SU-DHL-6 (cell line): ENCODE data around the gene GDA.

ENCODE experiments used
- H2AFZ ChIP-seq: fragments of 200-600 bp; sonication (generic); 2 replicates; pipeline ENCODE4 v1.6.1; 2014; ENCODE audit warnings: low read depth, mild to moderate bottlenecking, moderate library complexity, mixed read lengths, antibody characterized with exemption, low read length; ENCODE audit not compliant: severe bottlenecking
- H3F3A ChIP-seq: fragments of 200-600 bp; shearing (Covaris generic); 2 replicates; pipeline ENCODE4 v1.6.0; 2016; ENCODE audit warnings: antibody characterized with exemption, mild to moderate bottlenecking; ENCODE audit not compliant: insufficient read depth
- H3K27ac ChIP-seq: fragments of 200-600 bp; sonication (generic); 2 replicates; pipeline ENCODE4 v1.5.1; 2016; ENCODE audit warnings: low read depth, mild to moderate bottlenecking, low read length, moderate library complexity, mixed read lengths
- H3K27me3 ChIP-seq: fragments of 200-600 bp; sonication (generic), shearing (Covaris generic); 2 replicates; pipeline ENCODE4 v1.6.0; 2014; ENCODE audit warnings: mild to moderate bottlenecking, low read length
- H3K36me3 ChIP-seq: fragments of 200-600 bp; sonication (generic); 2 replicates; pipeline ENCODE4 v1.6.1; 2014; ENCODE audit warnings: mild to moderate bottlenecking, low read length, mixed read lengths
- H3K4me2 ChIP-seq: fragments of 300-600, 200-600 bp; shearing (Covaris generic), sonication (generic); 2 replicates; pipeline ENCODE4 v1.6.0; 2014; ENCODE audit warnings: low read length, low read depth, mild to moderate bottlenecking; ENCODE audit not compliant: poor library complexity, severe bottlenecking
- H3K4me3 ChIP-seq: fragments of 200-600 bp; sonication (generic); 2 replicates; pipeline ENCODE4 v1.5.1; 2014; ENCODE audit warnings: antibody characterized with exemption, low read length, mild to moderate bottlenecking, mixed read lengths; ENCODE audit not compliant: insufficient read depth, poor library complexity, severe bottlenecking
- H3K79me2 ChIP-seq: fragments of 200-600 bp; sonication (generic); 2 replicates; pipeline ENCODE4 v1.6.1; 2014; ENCODE audit warnings: mild to moderate bottlenecking, low read length, moderate library complexity; ENCODE audit not compliant: insufficient read depth
- H3K9ac ChIP-seq: fragments of 200-600 bp; sonication (generic); 2 replicates; pipeline ENCODE4 v1.7.0; 2014; ENCODE audit warnings: mild to moderate bottlenecking, low read length
- H3K9me2 ChIP-seq: fragments of 200-600 bp; sonication (generic); replicated peaks from 2 replicates; pipeline ENCODE4 v1.6.1; 2014; ENCODE audit warnings: low read length; ENCODE audit not compliant: insufficient read depth
- H3K9me3 ChIP-seq: fragments of 200-600 bp; sonication (generic); 2 replicates; pipeline ENCODE4 v1.6.1; 2014; ENCODE audit warnings: low read length, mixed read lengths; ENCODE audit not compliant: insufficient read depth
- H4K20me1 ChIP-seq: fragments of 200-600 bp; sonication (generic); 2 replicates; pipeline ENCODE4 v1.6.1; 2014; ENCODE audit warnings: low read depth, mild to moderate bottlenecking, antibody characterized with exemption, low read length, moderate library complexity, mixed read lengths
- CTCF ChIP-seq: fragments of 200-600 bp; sonication (generic); IDR thresholded peaks from one replicate; pipeline ENCODE4 v1.5.1; 2017; ENCODE audit warnings: antibody characterized with exemption, mild to moderate bottlenecking, low read length, moderate library complexity; ENCODE audit not compliant: insufficient read depth, poor library complexity, severe bottlenecking
- EZH2phosphoT487 ChIP-seq: fragments of 200-600 bp; sonication (generic), shearing (Covaris generic); conservative IDR thresholded peaks from 2 replicates; pipeline ENCODE4 v1.6.1; 2018; ENCODE audit warnings: mild to moderate bottlenecking, antibody characterized with exemption, low read length, moderate library complexity, mixed read lengths

GDA gene

GRCh38 chr9:72137697-72138365 is 11.4 kb upstream of the GDA start:
- H3F3A ChIP-seq, result no peaks in the 10 kb centered on the region
- no peaks in the 10 kb centered on the region for H4K20me1 ChIP-seq
- H3K36me3 ChIP-seq, result no peaks in the 10 kb centered on the region
- H3K79me2 ChIP-seq, result no peaks in the 10 kb centered on the region
- no peak overlapping the region for H3K4me3 ChIP-seq
- no peaks in the 10 kb centered on the region for H3K9me3 ChIP-seq
- TF ChIP-seq EZH2phosphoT487 (no peak), CTCF (no peak)
- no peaks in the 10 kb centered on the region for H3K27me3 ChIP-seq
- no peak overlapping the region for H3K4me2 ChIP-seq
- no peaks in the 10 kb centered on the region for H3K9me2 ChIP-seq
- H2AFZ ChIP-seq, result no peak overlapping the region
- H3K9ac ChIP-seq, result no peak overlapping the region
- no peak overlapping the region for H3K27ac ChIP-seq

GRCh38 chr9:72139226-72139625 is 10.0 kb upstream of the GDA start:
- no peaks in the 10 kb centered on the region for H3K27me3 ChIP-seq
- H3F3A ChIP-seq, result no peaks in the 10 kb centered on the region
- no peak overlapping the region for H3K9ac ChIP-seq
- no peaks in the 10 kb centered on the region for H3K36me3 ChIP-seq
- H2AFZ ChIP-seq, result no peak overlapping the region
- no peaks in the 10 kb centered on the region for H3K9me3 ChIP-seq
- no peaks in the 10 kb centered on the region for H3K79me2 ChIP-seq
- no peak overlapping the region for H3K4me3 ChIP-seq
- TF ChIP-seq EZH2phosphoT487 (no peak), CTCF (no peak)
- no peaks in the 10 kb centered on the region for H4K20me1 ChIP-seq
- H3K9me2 ChIP-seq, result no peaks in the 10 kb centered on the region
- no peak overlapping the region for H3K4me2 ChIP-seq
- H3K27ac ChIP-seq, result no peak overlapping the region

- Histone ChIP-seq H3F3A (no peaks in the 10 kb centered on the region), H3K9me2 (no peaks in the 10 kb centered on the region), H4K20me1 (no peaks in the 10 kb centered on the region), H3K27me3 (no peaks in the 10 kb centered on the region), H3K9me3 (no peaks in the 10 kb centered on the region), H3K27ac (no peak overlapping the region), H3K4me3 (no peak overlapping the region), H3K4me2 (no peak overlapping the region), H3K9ac (no peak overlapping the region), H3K79me2 (no peaks in the 10 kb centered on the region), H2AFZ (no peak overlapping the region), H3K36me3 (no peaks in the 10 kb centered on the region)
- no peak for TF ChIP-seq CTCF
- no peak for TF ChIP-seq EZH2phosphoT487
Observed at GRCh38 chr9:72140586-72140985, 8.7 kb upstream of the GDA start.
